Measurements from ENCODE around the gene DUSP3.

The DUSP3 gene

GRCh38 chr17:43732958-43733357, 45.8 kb downstream of the DUSP3 start:
- no peak for DNase-seq (ENCODE audit: low read depth in 2 of 2)

GRCh38 chr17:43728081-43728480, 50.7 kb downstream of the DUSP3 start:
- no peak for DNase-seq (ENCODE audit: low read depth in 2 of 2)

GRCh38 chr17:43723697-43724359, 54.9 kb downstream of the DUSP3 start:
- no peak for DNase-seq (ENCODE audit: low read depth in 2 of 2)

GRCh38 chr17:43722870-43723665, 55.7 kb downstream of the DUSP3 start:
- DNase-seq (ENCODE audit: low read depth in 2 of 2) = no peak

- DNase-seq (ENCODE audit: low read depth in 2 of 2) = no peak
Observed at GRCh38 chr17:43722269-43722619, 56.5 kb downstream of the DUSP3 start.

- no peak for DNase-seq (ENCODE audit: low read depth in 2 of 2)
Observed at GRCh38 chr17:43721537-43722268, 57.1 kb downstream of the DUSP3 start.

- DNase-seq (ENCODE audit: low read depth in 2 of 2) = peak; percentile 41 to 54
Observed at GRCh38 chr17:43720311-43721060, 58.3 kb downstream of the DUSP3 start.

GRCh38 chr17:43719578-43719977, 59.2 kb downstream of the DUSP3 start:
- no peak for DNase-seq (ENCODE audit: low read depth in 2 of 2)

GRCh38 chr17:43718544-43718943, 60.2 kb downstream of the DUSP3 start:
- DNase-seq (ENCODE audit: low read depth in 2 of 2) = no peak

GRCh38 chr17:43717913-43718312, 60.9 kb downstream of the DUSP3 start:
- no peak for DNase-seq (ENCODE audit: low read depth in 2 of 2)

All from stimulated activated CD8-positive, alpha-beta memory T cell treated with anti-CD3 and anti-CD28 coated beads, Interleukin-7, amount 100 ng/mL, for 1 hour (primary cell).